OCI-LY7 (cell line): ENCODE results near the gene THPO. TPM values are rescaled to one million over a fixed set of nuclear protein-coding genes. Genes with fewer than 3 reads are reported as not detected.

Experiments used
- BruUV-seq: library from RNA; stranded (reverse); fragments of 400-500 nt; replicated peaks from 2 replicates; lab custom pipeline; 2021; lab: Mats Ljungman, UMichigan
- CTCF ChIA-PET: fragments of 300-600 bp; sonication (Branson Sonifier 250); formaldehyde crosslinking; loops from one replicate; lab custom pipeline; 2022; ENCODE audit warnings: antibody characterized with exemption; ENCODE audit not compliant: unreplicated experiment; lab: Charles Lee
- POLR2A ChIA-PET: fragments of 300-600 bp; sonication (Branson Sonifier 250); formaldehyde crosslinking; loops from one replicate; lab custom pipeline; 2022; ENCODE audit warnings: antibody characterized with exemption; lab: Charles Lee
- DNase-seq: peaks from one replicate; pipeline ENCODE4 v3.0.0-alpha.2; 2015; ENCODE audit warnings: low spot score
- H2AFZ ChIP-seq: fragments of 200-600 bp; sonication (generic), shearing (Covaris generic); 2 replicates; pipeline ENCODE4 v1.6.1; 2014; ENCODE audit warnings: mild to moderate bottlenecking, antibody characterized with exemption, low read length, moderate library complexity
- H3K27ac ChIP-seq: fragments of 200-600 bp; sonication (generic); 2 replicates; pipeline ENCODE4 v1.5.1; 2014; ENCODE audit warnings: mixed run types, low read depth, mild to moderate bottlenecking, moderate library complexity, low read length, inconsistent platforms; ENCODE audit not compliant: poor library complexity, severe bottlenecking
- H3K36me3 ChIP-seq: fragments of 200-600 bp; sonication (generic); 2 replicates; pipeline ENCODE4 v1.6.1; 2014; ENCODE audit warnings: mild to moderate bottlenecking, antibody characterized with exemption, low read length, moderate library complexity, mixed read lengths; ENCODE audit not compliant: insufficient read depth
- H3K4me1 ChIP-seq: fragments of 200-600 bp; sonication (generic); 2 replicates; pipeline ENCODE4 v1.5.1; 2014; ENCODE audit warnings: mild to moderate bottlenecking, low read length; ENCODE audit not compliant: insufficient read depth, poor library complexity, severe bottlenecking
- H3K4me2 ChIP-seq: fragments of 200-600 bp; sonication (generic); 2 replicates; pipeline ENCODE4 v1.6.1; 2014; ENCODE audit warnings: mild to moderate bottlenecking, low read length
- H3K4me3 ChIP-seq: fragments of 200-600 bp; sonication (generic); 2 replicates; pipeline ENCODE4 v1.5.1; 2014; ENCODE audit warnings: mild to moderate bottlenecking, low read depth, low read length; ENCODE audit not compliant: poor library complexity, severe bottlenecking
- H3K79me2 ChIP-seq: fragments of 200-600 bp; sonication (generic); 2 replicates; pipeline ENCODE4 v1.6.1; 2016; ENCODE audit warnings: low read depth, mild to moderate bottlenecking, low read length, moderate library complexity, mixed read lengths; ENCODE audit not compliant: insufficient read depth
- H3K9me2 ChIP-seq: fragments of 200-600 bp; sonication (generic); 2 replicates; pipeline ENCODE4 v1.6.1; 2016; ENCODE audit warnings: mild to moderate bottlenecking, low read length, mixed read lengths; ENCODE audit not compliant: insufficient read depth
- H3K9me3 ChIP-seq: fragments of 200-600 bp; sonication (generic); 2 replicates; pipeline ENCODE4 v1.6.1; 2014; ENCODE audit warnings: mild to moderate bottlenecking, mixed run types, low read length, mixed read lengths
- H4K20me1 ChIP-seq: fragments of 200-600 bp; sonication (generic); 2 replicates; pipeline ENCODE4 v1.6.1; 2014; ENCODE audit warnings: mild to moderate bottlenecking, antibody characterized with exemption, low read length, moderate library complexity, mixed read lengths; ENCODE audit not compliant: insufficient read depth
- CTCF ChIP-seq: fragments of 200-600 bp; sonication (generic); conservative IDR thresholded peaks from 2 replicates; pipeline ENCODE4 v1.5.1; 2014; ENCODE audit warnings: mild to moderate bottlenecking, antibody characterized with exemption, low read length, moderate library complexity, mixed read lengths
- EZH2phosphoT487 ChIP-seq: fragments of 200-600 bp; sonication (generic); IDR thresholded peaks from 2 replicates; pipeline ENCODE4 v1.6.1; 2018; ENCODE audit warnings: low read depth, borderline replicate concordance, mild to moderate bottlenecking, mixed run types, antibody characterized with exemption, low read length, moderate library complexity, mixed read lengths
- intact Hi-C: fragments of 100-400 bp; cut with micrococcal nuclease; formaldehyde crosslinking; loops from one replicate; pipeline ENCODE4 v1.10.0; 2022; ENCODE audit not compliant: unreplicated experiment
- total RNA-seq, 2 experiments: library from RNA; depleted of rRNA in 1 of 2; stranded (reverse); fragments of >200 nt in 1 of 2; shearing (Covaris generic) in 1 of 2; gene quantifications; 2 replicates each; pipeline ENCODE4 v1.2.3, GENCODE V29; 2014 to 2022

Gene THPO
- total RNA-seq, 2 experiments from 2014 or later, result not detected

- H3K9me2 ChIP-seq, result no peaks in the 10 kb centered on the region
- H3K4me1 ChIP-seq, result no peaks in the 10 kb centered on the region
- no peak for DNase-seq
- intact Hi-C loops, result no loop called here
- ChIA-PET CTCF (no interaction called here), POLR2A (interaction anchor here (0.9 to 1.4 kb wide), 2 partner anchors 11 to 13 kb away, joined by 4 to 7 read pairs; partner anchors contain the start of genes CLCN2, FAM131A and POLR2H)
- H3K4me3 ChIP-seq, result no peak overlapping the region
- H4K20me1 ChIP-seq, result no peaks in the 10 kb centered on the region
- no peak overlapping the region for H3K4me2 ChIP-seq
- no TSS peak for BruUV-seq
- H3K36me3 ChIP-seq, result 0 out of 2 replicates have a peak, but pooled peaks cover 4% of the 10 kb centered on the region
- H3K79me2 ChIP-seq, result no peaks in the 10 kb centered on the region
- H3K27ac ChIP-seq, result no peak overlapping the region
- no peak overlapping the region for H2AFZ ChIP-seq
- no peaks in the 10 kb centered on the region for H3K9me3 ChIP-seq
- TF ChIP-seq EZH2phosphoT487, result no peak
- TF ChIP-seq CTCF, result no peak
Measured at GRCh38 chr3:184348057-184348382, 30.0 kb downstream of the THPO start.

- H3K9me2 ChIP-seq, result no peaks in the 10 kb centered on the region
- H2AFZ ChIP-seq, result no peak overlapping the region
- TF ChIP-seq CTCF (no peak), EZH2phosphoT487 (no peak)
- H3K36me3 ChIP-seq, result 0 out of 2 replicates have a peak, but pooled peaks cover 4% of the 10 kb centered on the region
- no peak for DNase-seq
- intact Hi-C loops, result no loop called here
- H3K4me3 ChIP-seq, result no peak overlapping the region
- ChIA-PET POLR2A (interaction anchor here (0.9 to 1.4 kb wide), 2 partner anchors 10 to 14 kb away, joined by 4 to 7 read pairs; partner anchors contain the start of genes CLCN2, FAM131A and POLR2H), CTCF (no interaction called here)
- no peak overlapping the region for H3K4me2 ChIP-seq
- no peaks in the 10 kb centered on the region for H3K4me1 ChIP-seq
- H3K79me2 ChIP-seq, result no peaks in the 10 kb centered on the region
- no TSS peak for BruUV-seq
- no peaks in the 10 kb centered on the region for H4K20me1 ChIP-seq
- no peak overlapping the region for H3K27ac ChIP-seq
- no peaks in the 10 kb centered on the region for H3K9me3 ChIP-seq
Measured at GRCh38 chr3:184347321-184348056, 30.5 kb downstream of the THPO start.

GRCh38 chr3:184346480-184347190 is 31.4 kb downstream of the THPO start:
- H3K27ac ChIP-seq, result no peak overlapping the region
- H3K79me2 ChIP-seq, result no peaks in the 10 kb centered on the region
- H3K9me2 ChIP-seq, result no peaks in the 10 kb centered on the region
- H3K4me2 ChIP-seq, result no peak overlapping the region
- BruUV-seq, result no TSS peak
- no peaks in the 10 kb centered on the region for H3K9me3 ChIP-seq
- TF ChIP-seq CTCF (no peak), EZH2phosphoT487 (no peak)
- no peak for DNase-seq
- no peak overlapping the region for H2AFZ ChIP-seq
- POLR2A ChIA-PET, result no interaction called here
- no peaks in the 10 kb centered on the region for H3K4me1 ChIP-seq
- CTCF ChIA-PET, result no interaction called here
- H3K36me3 ChIP-seq, result 0 out of 2 replicates have a peak, but pooled peaks cover 4% of the 10 kb centered on the region
- intact Hi-C loops, result no loop called here
- H4K20me1 ChIP-seq, result no peaks in the 10 kb centered on the region
- H3K4me3 ChIP-seq, result no peak overlapping the region
